A549 (cell line): ENCODE data around the gene FAM174C. TPM values are rescaled to one million over a fixed set of nuclear protein-coding genes. Genes with fewer than 3 reads are reported as not detected.

ENCODE experiments used
- ATAC-seq, 2 experiments: fragments of 200-7000 bp in 1 of 2; fragments of >200 bp in 1 of 2; cut with Nextera tagmentation in 1 of 2; cut with Tn5 transposase in 1 of 2; 3 replicates each; pipeline versions ENCODE4 v1.8.0 to v1.9.1; 2018 to 2020; ENCODE audit warnings: mild to moderate bottlenecking in 1 of 2, moderate library complexity in 1 of 2
- CTCF ChIA-PET: fragments of 300-600 bp; sonication (Branson Sonifier 250); formaldehyde crosslinking; extraction: SDS; loops from one replicate; lab custom pipeline; 2021; ENCODE audit warnings: antibody characterized with exemption, inconsistent platforms; lab: Yijun Ruan, JAX
- POLR2A ChIA-PET: fragments of 350-600 bp; formaldehyde crosslinking; extraction: SDS; loops from one replicate; lab custom pipeline; 2021; ENCODE audit warnings: antibody characterized with exemption, inconsistent platforms; lab: Yijun Ruan, JAX
- DNase-seq, 2 experiments: peaks; one replicate each; pipeline versions ENCODE4 v3.0.0 to v3.0.0-alpha.2; 2011 to 2016; ENCODE audit warnings: low read depth in 1 of 2, low spot score in 1 of 2
- FAIRE-seq: peaks from 2 replicates; lab custom pipeline; 2011; peaks lifted over from hg19 to GRCh38; lab: Jason Lieb, UNC
- H3K27ac ChIP-seq, 2 experiments: fragments of >200 bp; sonication (Bioruptor Twin); formaldehyde crosslinking; 3 replicates each; pipeline ENCODE4 v1.5.1; 2016 to 2017
- H3K4me1 ChIP-seq: fragments of >200 bp; sonication (Bioruptor Twin); formaldehyde crosslinking; 3 replicates; pipeline ENCODE4 v1.6.1; 2016
- H3K4me2 ChIP-seq: fragments of >200 bp; sonication (Bioruptor Twin); formaldehyde crosslinking; 3 replicates; pipeline ENCODE4 v1.6.1; 2016
- H3K4me3 ChIP-seq: fragments of >200 bp; sonication (Bioruptor Twin); formaldehyde crosslinking; 3 replicates; pipeline ENCODE4 v1.5.1; 2016
- H3K9me3 ChIP-seq: fragments of >200 bp; sonication (Bioruptor Twin); formaldehyde crosslinking; 3 replicates; pipeline ENCODE4 v1.6.1; 2016
- BHLHE40 ChIP-seq: IDR thresholded peaks from 2 replicates; pipeline ENCODE4 v1.6.1; 2012; ENCODE audit warnings: low read depth, low read length, inconsistent platforms
- EP300 ChIP-seq, 2 experiments: fragments of >200 bp; sonication (Bioruptor Twin); formaldehyde crosslinking; IDR thresholded peaks; 2 replicates in 1 of 2; 3 replicates in 1 of 2; pipeline ENCODE4 v1.6.1; 2016 to 2017
- ESRRA ChIP-seq: fragments of 150-350 bp; IDR thresholded peaks from 2 replicates; pipeline ENCODE4 v1.6.1; 2014; ENCODE audit warnings: mild to moderate bottlenecking, low read length, borderline replicate concordance
- FOSL2 ChIP-seq, 2 experiments: fragments of 450-650 bp in 1 of 2; fragments of >200 bp in 1 of 2; sonication (Bioruptor Twin) in 1 of 2; formaldehyde crosslinking; IDR thresholded peaks; 2 replicates each; pipeline versions ENCODE4 v1.5.0 to v1.6.1; 2016 to 2020; ENCODE audit warnings: mild to moderate bottlenecking in 1 of 2, moderate library complexity in 1 of 2
- GATA3 ChIP-seq: IDR thresholded peaks from 2 replicates; pipeline ENCODE4 v1.6.1; 2012; ENCODE audit warnings: borderline replicate concordance
- HMGXB4 ChIP-seq: fragments of 250-450 bp; sonication (Bioruptor Pico); IDR thresholded peaks from 2 replicates; pipeline ENCODE4 v1.5.0; 2021; ENCODE audit warnings: mild to moderate bottlenecking, moderate library complexity, borderline replicate concordance
- HOXA7 ChIP-seq: fragments of 250-450 bp; sonication (Bioruptor Pico); IDR thresholded peaks from 2 replicates; pipeline ENCODE4 v1.5.0; 2020; ENCODE audit warnings: mild to moderate bottlenecking, moderate library complexity
- HOXB13 ChIP-seq: fragments of 250-450 bp; sonication (Bioruptor Pico); IDR thresholded peaks from 2 replicates; pipeline ENCODE4 v1.5.0; 2020; ENCODE audit warnings: low read depth, mild to moderate bottlenecking, moderate library complexity
- JUNB ChIP-seq: fragments of >200 bp; sonication (Bioruptor Twin); formaldehyde crosslinking; IDR thresholded peaks from 2 replicates; pipeline ENCODE4 v1.6.1; 2016
- KDM1A ChIP-seq: fragments of 200-600 bp; sonication (generic); IDR thresholded peaks from 2 replicates; pipeline ENCODE4 v1.6.1; 2016; ENCODE audit warnings: low read depth, mild to moderate bottlenecking
- MAFK ChIP-seq: fragments of 450-650 bp; IDR thresholded peaks from 2 replicates; pipeline ENCODE4 v1.6.1; 2014; ENCODE audit not compliant: partially characterized antibody
- NFE2L2 ChIP-seq: fragments of 150-350 bp; conservative IDR thresholded peaks from 2 replicates; pipeline ENCODE4 v1.6.1; 2014; ENCODE audit warnings: low read length
- PHF8 ChIP-seq: fragments of 200-600 bp; sonication (generic); IDR thresholded peaks from 2 replicates; pipeline ENCODE4 v1.6.1; 2016; ENCODE audit warnings: low read depth, mild to moderate bottlenecking, antibody characterized with exemption, moderate library complexity, borderline replicate concordance
- POLR2A ChIP-seq: IDR thresholded peaks from 2 replicates; pipeline ENCODE4 v1.6.1; 2012; ENCODE audit warnings: mild to moderate bottlenecking, low read length
- RARB ChIP-seq: fragments of 250-450 bp; sonication (Bioruptor Pico); IDR thresholded peaks from 2 replicates; pipeline ENCODE4 v1.8.0; 2021; ENCODE audit warnings: mild to moderate bottlenecking, moderate library complexity
- RFX5 ChIP-seq: fragments of 450-650 bp; IDR thresholded peaks from 2 replicates; pipeline ENCODE4 v1.7.1; 2014; ENCODE audit warnings: antibody characterized with exemption, mild to moderate bottlenecking, moderate library complexity
- RNF2 ChIP-seq: fragments of 200-600 bp; sonication (generic); IDR thresholded peaks from 2 replicates; pipeline ENCODE4 v1.6.1; 2016; ENCODE audit warnings: low read depth, mild to moderate bottlenecking, antibody characterized with exemption, moderate library complexity, borderline replicate concordance
- SREBF2 ChIP-seq: fragments of 450-650 bp; IDR thresholded peaks from 2 replicates; pipeline ENCODE4 v1.6.1; 2014; ENCODE audit warnings: mild to moderate bottlenecking, moderate library complexity
- TFCP2L1 ChIP-seq: fragments of 250-450 bp; sonication (Bioruptor Pico); IDR thresholded peaks from 2 replicates; pipeline ENCODE4 v1.5.0; 2021; ENCODE audit warnings: mild to moderate bottlenecking
- ZC3H11A ChIP-seq: fragments of 450-650 bp; IDR thresholded peaks from 2 replicates; pipeline ENCODE4 v1.6.1; 2014; ENCODE audit warnings: antibody characterized with exemption, mild to moderate bottlenecking
- ZFP36 ChIP-seq: fragments of 450-650 bp; IDR thresholded peaks from 2 replicates; pipeline ENCODE4 v1.6.1; 2014; ENCODE audit warnings: borderline replicate concordance; ENCODE audit not compliant: partially characterized antibody
- ZSCAN20 ChIP-seq: fragments of 250-450 bp; sonication (Bioruptor Pico); IDR thresholded peaks from 2 replicates; pipeline ENCODE4 v1.8.0; 2022; ENCODE audit warnings: mild to moderate bottlenecking, moderate library complexity
- WGBS: methylation state at CpG from one replicate; pipeline ENCODE4 v1.1.6; 2017; ENCODE audit errors: missing lambda C conversion rate; 5-methylcytosine and 5-hydroxymethylcytosine counted together
- polyA plus RNA-seq, 4 experiments: library from polyadenylated mRNA; depleted of rRNA in 3 of 4; stranded (reverse); fragments of >200 nt; fragmentation: RNase III in 1 of 4; extraction: RNeasy Plus Mini Kit Qiagen cat#74134 plus additional on column Dnase treatment in 1 of 4; gene quantifications; 2 replicates in 3 of 4; 3 replicates in 1 of 4; pipeline ENCODE4 v1.2.3, GENCODE V29; 2011 to 2017
- TF ChIP-seq, protein P1 (sequence below): IDR thresholded peaks from 2 replicates; pipeline ENCODE4 v1.6.1; 2012
- TF ChIP-seq, protein P2 (sequence below): fragments of 200-600 bp; sonication (generic); IDR thresholded peaks from 2 replicates; pipeline ENCODE4 v1.6.1; 2016; ENCODE audit warnings: antibody characterized with exemption, mild to moderate bottlenecking, moderate library complexity

FAM174C gene
- polyA plus RNA-seq, 2 of the 4 experiments (the other 2 are of a cell fraction): 24.8 to 37.1 TPM

DNA sequence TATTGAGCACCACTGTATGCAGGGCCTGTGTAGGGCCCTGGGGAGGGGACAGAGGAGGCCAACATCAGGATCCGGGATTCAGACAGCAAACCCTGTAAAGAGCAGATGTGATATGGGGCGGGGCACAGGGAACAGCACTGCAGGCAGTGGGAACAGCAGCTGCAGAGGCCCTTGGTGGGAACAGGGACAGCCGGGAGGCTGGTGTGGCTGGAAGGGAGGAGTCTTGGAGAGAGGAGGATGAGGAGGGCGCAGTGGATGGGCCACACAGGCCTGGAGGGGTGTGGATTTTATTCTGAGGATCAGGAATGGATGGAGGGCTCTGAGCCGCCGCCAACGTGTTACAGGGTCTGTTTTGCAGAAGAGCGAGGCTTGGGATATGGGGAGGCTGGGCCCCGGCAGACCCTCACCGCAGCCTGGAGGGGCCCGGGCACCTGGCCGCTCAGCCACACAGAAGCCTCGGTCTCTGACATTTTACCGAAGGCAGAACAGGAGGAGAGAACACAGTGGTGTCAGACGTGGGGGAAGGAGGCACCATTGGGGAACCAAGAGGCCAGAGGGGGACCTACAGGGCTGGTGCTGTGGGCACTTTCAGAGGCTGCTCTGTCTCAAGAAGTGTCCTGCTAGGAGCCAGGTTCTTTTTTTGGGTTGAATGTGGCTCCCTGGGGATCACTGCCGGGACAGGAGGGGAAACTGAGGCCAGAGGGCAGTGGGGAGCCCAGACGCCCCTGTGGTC lies 17.3 kb downstream of the FAM174C start:
- H3K9me3 ChIP-seq: no peaks in the 10 kb centered on the region
- CTCF ChIA-PET: interaction anchor here (0.9 to 2.1 kb wide), 3 partner anchors 9 to 145 kb away, joined by 3 to 12 read pairs (median 4); no protein-coding TSS in a partner anchor
- no peak overlapping the region for H3K4me2 ChIP-seq
- peaks cover 23% of the 10 kb centered on the region for H3K4me1 ChIP-seq
- TF ChIP-seq MAFK (no peak), RNF2 (no peak), HOXB13 (CRISPR knock-in tag) (no peak), GATA3 (no peak), ZC3H11A (no peak), EP300 (IDR thresholded peaks at IDR 0.05) (no peak), POLR2A (no peak), RARB (no peak), NFE2L2 (no peak), HMGXB4 (CRISPR knock-in tag) (no peak), TFCP2L1 (CRISPR knock-in tag) (no peak), PHF8 (no peak), RFX5 (no peak), BHLHE40 (no peak), FOSL2 (IDR thresholded peaks at IDR 0.05) (no peak), FOSL2 (CRISPR knock-in tag; IDR thresholded peaks at IDR 0.05) (no peak), JUNB (no peak)
- TF ChIP-seq, protein P1, sequence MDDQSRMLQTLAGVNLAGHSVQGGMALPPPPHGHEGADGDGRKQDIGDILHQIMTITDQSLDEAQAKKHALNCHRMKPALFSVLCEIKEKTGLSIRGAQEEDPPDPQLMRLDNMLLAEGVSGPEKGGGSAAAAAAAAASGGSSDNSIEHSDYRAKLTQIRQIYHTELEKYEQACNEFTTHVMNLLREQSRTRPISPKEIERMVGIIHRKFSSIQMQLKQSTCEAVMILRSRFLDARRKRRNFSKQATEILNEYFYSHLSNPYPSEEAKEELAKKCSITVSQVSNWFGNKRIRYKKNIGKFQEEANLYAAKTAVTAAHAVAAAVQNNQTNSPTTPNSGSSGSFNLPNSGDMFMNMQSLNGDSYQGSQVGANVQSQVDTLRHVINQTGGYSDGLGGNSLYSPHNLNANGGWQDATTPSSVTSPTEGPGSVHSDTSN: no peak
- TF ChIP-seq, protein P2, sequence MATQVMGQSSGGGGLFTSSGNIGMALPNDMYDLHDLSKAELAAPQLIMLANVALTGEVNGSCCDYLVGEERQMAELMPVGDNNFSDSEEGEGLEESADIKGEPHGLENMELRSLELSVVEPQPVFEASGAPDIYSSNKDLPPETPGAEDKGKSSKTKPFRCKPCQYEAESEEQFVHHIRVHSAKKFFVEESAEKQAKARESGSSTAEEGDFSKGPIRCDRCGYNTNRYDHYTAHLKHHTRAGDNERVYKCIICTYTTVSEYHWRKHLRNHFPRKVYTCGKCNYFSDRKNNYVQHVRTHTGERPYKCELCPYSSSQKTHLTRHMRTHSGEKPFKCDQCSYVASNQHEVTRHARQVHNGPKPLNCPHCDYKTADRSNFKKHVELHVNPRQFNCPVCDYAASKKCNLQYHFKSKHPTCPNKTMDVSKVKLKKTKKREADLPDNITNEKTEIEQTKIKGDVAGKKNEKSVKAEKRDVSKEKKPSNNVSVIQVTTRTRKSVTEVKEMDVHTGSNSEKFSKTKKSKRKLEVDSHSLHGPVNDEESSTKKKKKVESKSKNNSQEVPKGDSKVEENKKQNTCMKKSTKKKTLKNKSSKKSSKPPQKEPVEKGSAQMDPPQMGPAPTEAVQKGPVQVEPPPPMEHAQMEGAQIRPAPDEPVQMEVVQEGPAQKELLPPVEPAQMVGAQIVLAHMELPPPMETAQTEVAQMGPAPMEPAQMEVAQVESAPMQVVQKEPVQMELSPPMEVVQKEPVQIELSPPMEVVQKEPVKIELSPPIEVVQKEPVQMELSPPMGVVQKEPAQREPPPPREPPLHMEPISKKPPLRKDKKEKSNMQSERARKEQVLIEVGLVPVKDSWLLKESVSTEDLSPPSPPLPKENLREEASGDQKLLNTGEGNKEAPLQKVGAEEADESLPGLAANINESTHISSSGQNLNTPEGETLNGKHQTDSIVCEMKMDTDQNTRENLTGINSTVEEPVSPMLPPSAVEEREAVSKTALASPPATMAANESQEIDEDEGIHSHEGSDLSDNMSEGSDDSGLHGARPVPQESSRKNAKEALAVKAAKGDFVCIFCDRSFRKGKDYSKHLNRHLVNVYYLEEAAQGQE: no peak
- POLR2A ChIA-PET: no interaction called here
- WGBS: 85% methylated on average over 16 of the region's 17 CpGs
- no peak overlapping the region for H3K4me3 ChIP-seq
- no peak for DNase-seq
- no peak overlapping the region for H3K27ac ChIP-seq
- 0 out of 6 replicates have a peak, but pooled peaks of 1 of the 2 experiments have one; percentile 33 for ATAC-seq
- FAIRE-seq: no peak

DNA sequence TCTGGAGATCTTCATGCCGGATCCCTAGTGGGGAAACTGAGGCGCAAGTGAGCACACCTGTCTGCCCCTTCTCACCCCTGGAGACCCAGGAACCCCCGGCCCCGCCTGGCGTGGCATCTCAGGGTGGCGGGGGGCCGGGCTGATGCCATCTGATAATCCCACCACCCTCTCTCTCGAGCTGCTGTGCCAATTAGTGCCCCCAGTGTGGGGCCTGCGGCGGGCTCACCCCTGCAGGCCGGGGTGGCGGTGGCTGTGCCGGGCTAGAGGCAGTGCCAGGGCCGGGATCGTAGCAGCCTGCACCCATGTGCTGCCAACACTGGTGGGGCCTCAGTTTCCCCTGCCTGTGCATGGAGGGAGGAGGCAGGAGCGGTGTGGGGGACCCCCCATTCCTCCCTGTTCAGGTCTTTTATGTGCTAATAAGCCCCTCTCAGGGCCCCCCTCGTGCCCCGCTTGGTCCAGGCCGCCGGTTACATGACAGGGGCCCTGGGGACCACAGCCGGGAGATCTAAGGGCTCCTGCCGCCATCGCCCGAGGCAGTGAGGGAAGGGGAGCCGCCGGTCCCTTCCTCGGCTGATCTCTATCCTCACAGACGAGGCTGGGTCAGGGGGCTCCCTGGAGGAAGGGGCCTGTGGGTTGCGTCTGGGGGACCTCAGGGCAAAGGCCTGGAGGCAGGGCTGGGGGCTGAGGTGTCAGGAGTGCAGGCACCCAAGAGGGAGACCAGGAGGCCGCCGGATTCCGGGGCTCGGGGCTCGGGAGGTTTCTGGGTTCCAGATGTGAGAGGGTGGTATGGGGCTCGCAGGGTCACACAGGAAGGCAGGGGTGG lies 18.7 kb downstream of the FAM174C start:
- Histone ChIP-seq H3K4me3 (no peak overlapping the region), H3K9me3 (no peaks in the 10 kb centered on the region), H3K4me2 (no peak overlapping the region), H3K27ac (no peak overlapping the region), H3K4me1 (peaks cover 23% of the 10 kb centered on the region)
- FAIRE-seq: no peak
- ATAC-seq: no peak
- TF ChIP-seq RARB (no peak), JUNB (no peak), SREBF2 (no peak), HOXA7 (CRISPR knock-in tag) (no peak), FOSL2 (IDR thresholded peaks at IDR 0.05) (no peak), FOSL2 (CRISPR knock-in tag; IDR thresholded peaks at IDR 0.05) (no peak), ZSCAN20 (no peak), ESRRA (no peak), KDM1A (no peak), ZFP36 (no peak), RNF2 (no peak)
- POLR2A ChIA-PET: no interaction called here
- no peak for DNase-seq
- 68% methylated on average over 3 of the region's 35 CpGs for WGBS
- CTCF ChIA-PET: interaction anchor here (1.1 kb wide), 1 partner anchor 10 kb away, joined by 4 read pairs; no protein-coding TSS in a partner anchor
